Gastrocnemius medialis (tissue), 4 donors: ENCODE data around the gene ZEB2. TPM values are rescaled to one million over a fixed set of nuclear protein-coding genes. Genes with fewer than 3 reads are reported as not detected.

ENCODE experiments used
- ATAC-seq, 2 donors: fragments of 150-250 bp; one replicate each; pipeline ENCODE4 v1.9.1; 2016
- DNase-seq, 2 donors: peaks; one replicate each; pipeline ENCODE4 v3.0.0-alpha.2; 2019
- H3K27ac ChIP-seq, 4 donors: fragments of 200-600 bp; sonication (generic); 1 replicate in 1 of 4; 2 replicates in 3 of 4; pipeline ENCODE4 v1.5.1; 2016 to 2018; ENCODE audit warnings: mild to moderate bottlenecking in 2 of 4, moderate library complexity in 1 of 4
- H3K27me3 ChIP-seq, 3 donors: fragments of 200-600 bp; sonication (generic) in 2 of 3; 1 replicate in 1 of 3; 2 replicates in 2 of 3; pipeline versions ENCODE4 v1.5.1 to v1.6.0; 2016 to 2019; ENCODE audit warnings: mild to moderate bottlenecking in 1 of 3, moderate library complexity in 1 of 3
- H3K36me3 ChIP-seq, 2 donors: fragments of 200-600 bp; sonication (generic) in 1 of 2; one replicate each; pipeline ENCODE4 v1.5.1; 2017 to 2018
- H3K4me1 ChIP-seq, 2 donors: fragments of 200-600 bp; sonication (generic) in 1 of 2; one replicate each; pipeline ENCODE4 v1.5.1; 2016 to 2017; ENCODE audit warnings: mild to moderate bottlenecking in 2 of 2
- H3K4me3 ChIP-seq, 4 donors: fragments of 200-600 bp; sonication (generic) in 3 of 4; 1 replicate in 1 of 4; 2 replicates in 3 of 4; pipeline ENCODE4 v1.5.1; 2016 to 2019; ENCODE audit warnings: mild to moderate bottlenecking in 2 of 4
- H3K9me3 ChIP-seq, 3 donors: fragments of 200-600 bp; sonication (generic) in 2 of 3; 1 replicate in 1 of 3; 2 replicates in 2 of 3; pipeline ENCODE4 v1.5.1; 2016 to 2019
- CTCF ChIP-seq, 5 experiments: fragments of 450-650 bp in 3 of 5; fragments of 200-600 bp in 2 of 5; sonication (generic) in 2 of 5; IDR thresholded peaks in 4 of 5; conservative IDR thresholded peaks in 1 of 5; 1 replicate in 4 of 5; 2 replicates in 1 of 5; pipeline ENCODE4 v1.5.1; 2016 to 2019; ENCODE audit warnings: antibody characterized with exemption in 5 of 5, mild to moderate bottlenecking in 3 of 5, moderate library complexity in 3 of 5
- POLR2A ChIP-seq, 2 donors: fragments of 450-650 bp; IDR thresholded peaks; one replicate each; pipeline ENCODE4 v1.6.1; 2017; ENCODE audit warnings: antibody characterized with exemption in 2 of 2, mild to moderate bottlenecking in 2 of 2, moderate library complexity in 2 of 2
- in situ Hi-C, 4 donors: fragments of 200-750 bp; cut with MboI; loops; one replicate each; pipeline versions ENCODE4 v1.15.0 to v1.8.0; 2017; ENCODE audit warnings: low sequenced_read_pairs in 4 of 4
- intact Hi-C: fragments of 100-400 bp; cut with DNase I; formaldehyde crosslinking; loops from one replicate; pipeline ENCODE4 v1.15.1; 2023; ENCODE audit warnings: low total_unique reads
- total RNA-seq, 4 donors: library from RNA; depleted of rRNA; stranded (reverse); fragments of >200 nt; gene quantifications; one replicate each; pipeline versions ENCODE4 v1.1.0 to v1.2.3, GENCODE V29; 2016

ZEB2 gene
- total RNA-seq, 4 donors from 2014 or later: 21.2 to 27.6 (median 22.9) TPM

DNA sequence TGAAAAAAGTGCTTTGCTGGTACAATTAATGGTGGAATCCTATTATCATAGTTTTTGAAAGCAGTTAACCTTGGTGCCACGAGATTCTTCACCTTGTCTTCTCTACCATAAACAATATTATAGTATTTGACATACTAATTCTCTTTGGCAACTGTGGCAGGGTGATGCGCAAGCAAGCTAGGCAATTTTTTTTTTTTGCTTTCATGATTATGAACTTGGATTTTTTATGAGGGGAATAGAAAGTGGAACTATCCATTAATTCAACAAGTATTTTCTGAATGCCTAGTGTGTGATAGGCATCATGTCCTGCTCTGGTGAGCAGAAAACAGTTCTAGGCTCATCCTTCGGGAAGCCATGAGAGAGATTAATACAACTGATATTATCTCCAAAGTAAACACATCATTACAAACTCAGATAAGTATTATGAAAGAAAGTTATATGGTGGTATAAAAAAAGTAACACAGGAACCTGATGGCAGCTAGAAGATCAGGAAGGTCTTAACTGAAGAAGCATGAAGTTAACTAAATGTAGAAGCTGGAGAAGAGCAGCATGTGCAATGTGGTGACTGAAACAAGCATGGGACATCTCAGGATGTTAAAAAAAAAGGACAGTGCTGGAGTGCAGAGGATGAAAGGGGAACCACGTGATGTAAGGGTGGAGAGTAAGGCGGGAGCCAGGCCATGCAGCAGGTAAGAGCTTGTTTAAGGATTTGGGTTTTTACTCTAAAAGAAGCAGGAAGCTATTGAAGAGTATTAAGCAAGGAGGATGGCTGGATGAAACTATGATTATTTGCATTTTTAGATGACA, 113.7 kb downstream of the ZEB2 start:
- Histone ChIP-seq H3K4me3 (no peak overlapping the region), H3K36me3 (no peaks in the 10 kb centered on the region), H3K4me1 (peaks cover 8 to 9% of the 10 kb centered on the region in 2 donors), H3K27ac (peak overlapping the region in 1 of 4 donors; percentile 46), H3K9me3 (no peaks in the 10 kb centered on the region), H3K27me3 (no peaks in the 10 kb centered on the region)
- in situ Hi-C loops (no loop called here), intact Hi-C loops (no loop called here)
- no peak for ATAC-seq
- no peak for TF ChIP-seq CTCF (IDR thresholded peaks at IDR 0.05 in 4 of 5, conservative IDR thresholded peaks at IDR 0.05 in 1 of 5)
- TF ChIP-seq POLR2A (IDR thresholded peaks at IDR 0.05): no peak
- no peak for DNase-seq

DNA sequence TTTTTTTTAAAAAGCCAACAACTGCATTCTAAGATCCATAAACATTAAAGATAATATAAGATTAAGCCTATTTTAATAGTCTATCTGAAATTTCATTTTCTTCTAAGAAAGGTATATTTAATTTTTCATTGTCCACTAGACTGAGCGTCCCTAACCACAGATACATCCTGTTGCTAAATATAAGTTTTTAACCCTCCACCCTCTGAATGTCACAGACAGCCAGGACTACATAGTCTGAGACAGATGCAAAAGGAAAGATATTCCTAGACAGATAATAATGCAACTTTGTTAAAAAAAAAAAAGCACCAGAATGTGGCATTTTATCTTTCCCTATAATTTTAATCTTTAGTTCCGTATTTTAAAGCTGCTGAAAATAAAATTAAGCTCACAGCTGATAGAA, 114.6 kb downstream of the ZEB2 start:
- in situ Hi-C loops (no loop called here), intact Hi-C loops (no loop called here)
- no peak overlapping the region for H3K4me3 ChIP-seq
- ATAC-seq (no peak), DNase-seq (no peak)
- H3K36me3 ChIP-seq: peaks cover 0 to 3% of the 10 kb centered on the region in 2 donors
- no peaks in the 10 kb centered on the region for H3K9me3 ChIP-seq
- H3K4me1 ChIP-seq: peaks cover 8 to 9% of the 10 kb centered on the region in 2 donors
- H3K27ac ChIP-seq: peak overlapping the region in 1 of 4 donors; percentile 46
- H3K27me3 ChIP-seq: no peaks in the 10 kb centered on the region
- TF ChIP-seq CTCF (IDR thresholded peaks at IDR 0.05 in 4 of 5, conservative IDR thresholded peaks at IDR 0.05 in 1 of 5) (no peak), POLR2A (IDR thresholded peaks at IDR 0.05) (no peak)

GRCh38 chr2:144404586-144405314, 115.2 kb downstream of the ZEB2 start:
- peak overlapping the region; percentile 14 to 53 (median 40) for H3K27ac ChIP-seq
- peaks cover 0 to 9% of the 10 kb centered on the region in 2 donors for H3K36me3 ChIP-seq
- in situ Hi-C loops (no loop called here), intact Hi-C loops (loop anchor here (5.0 kb wide), 1 partner anchor 72 kb away; a partner anchor contains a TSS)
- ATAC-seq (peak; percentile 60 to 76), DNase-seq (peak in 1 of 2 donors; percentile 30)
- no peaks in the 10 kb centered on the region for H3K27me3 ChIP-seq
- peak overlapping the region in 1 of 4 donors; percentile 11 for H3K4me3 ChIP-seq
- TF ChIP-seq CTCF (IDR thresholded peaks at IDR 0.05 in 4 of 5, conservative IDR thresholded peaks at IDR 0.05 in 1 of 5): no peak
- TF ChIP-seq POLR2A (IDR thresholded peaks at IDR 0.05): no peak
- peaks cover 8 to 9% of the 10 kb centered on the region in 2 donors for H3K4me1 ChIP-seq
- no peaks in the 10 kb centered on the region for H3K9me3 ChIP-seq

GRCh38 chr2:144403933-144404332, 116.0 kb downstream of the ZEB2 start:
- ATAC-seq: peak in 1 of 2 donors; percentile 72
- peaks cover 8 to 9% of the 10 kb centered on the region in 2 donors for H3K4me1 ChIP-seq
- intact Hi-C loops: loop anchor here (5.0 kb wide), 1 partner anchor 72 kb away; a partner anchor contains a TSS
- TF ChIP-seq CTCF (IDR thresholded peaks at IDR 0.05 in 4 of 5, conservative IDR thresholded peaks at IDR 0.05 in 1 of 5): no peak
- TF ChIP-seq POLR2A (IDR thresholded peaks at IDR 0.05): no peak
- in situ Hi-C loops: no loop called here
- no peaks in the 10 kb centered on the region for H3K27me3 ChIP-seq
- H3K36me3 ChIP-seq: peaks cover 0 to 17% of the 10 kb centered on the region in 2 donors
- no peaks in the 10 kb centered on the region for H3K9me3 ChIP-seq
- H3K4me3 ChIP-seq: no peak overlapping the region
- peak overlapping the region; percentile 33 to 53 (median 44) for H3K27ac ChIP-seq
- DNase-seq: peak in 1 of 2 donors; percentile 52
